Measurements from ENCODE around the gene RITA1. TPM values are rescaled to one million over a fixed set of nuclear protein-coding genes. Genes with fewer than 3 reads are reported as not detected.

The RITA1 gene
- total and polyA plus RNA-seq, 2 of the 4 experiments (the other 2 are of a cell fraction): 14.2 to 14.7 TPM

DNA sequence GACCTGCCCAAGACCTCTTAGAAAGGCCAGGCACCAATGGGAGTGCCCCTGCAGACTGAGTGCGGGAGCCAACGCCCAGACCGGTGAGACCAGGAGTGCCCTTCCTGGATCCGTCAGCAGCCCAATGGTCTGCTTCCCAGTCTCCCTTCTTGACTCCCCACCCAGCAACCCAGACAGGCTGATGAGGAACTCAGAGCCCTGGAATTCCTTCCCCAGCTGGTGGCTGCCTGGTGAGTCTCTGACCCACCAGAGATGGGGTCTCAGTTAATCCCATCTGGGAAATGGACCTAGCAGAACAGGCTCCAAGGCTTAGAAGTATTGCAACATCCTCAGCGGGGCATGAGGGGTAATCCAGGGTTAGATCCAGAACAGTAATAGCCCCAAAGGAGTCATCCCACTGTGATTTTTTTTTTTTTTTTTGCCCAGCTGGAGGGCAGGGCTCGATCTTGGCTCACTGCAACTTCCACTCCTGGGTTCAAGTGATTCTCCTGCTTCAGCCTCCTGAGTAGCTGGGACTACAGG lies 48.5 kb upstream of the RITA1 start:
- H3K27ac ChIP-seq (ENCODE audit: insufficient read depth, low read length): no peak overlapping the region
- no peak for DNase-seq
- H3K14ac ChIP-seq (replicated peaks; ENCODE audit: low read depth, low read length): no peak overlapping the region
- no peak overlapping the region for H2AK5ac ChIP-seq (ENCODE audit: low read depth, low read length)
- H3K23ac ChIP-seq (ENCODE audit: low read depth, low read length): no peak overlapping the region
- peaks cover 3% of the 10 kb centered on the region; the same call in 1 of the 2 replicates for H3K27me3 ChIP-seq (ENCODE audit: control insufficient read depth, insufficient read depth, low read length)
- H2AK9ac ChIP-seq (replicated peaks; ENCODE audit: low read depth, low read length, poor library complexity): no peak overlapping the region
- TF ChIP-seq, protein P1, sequence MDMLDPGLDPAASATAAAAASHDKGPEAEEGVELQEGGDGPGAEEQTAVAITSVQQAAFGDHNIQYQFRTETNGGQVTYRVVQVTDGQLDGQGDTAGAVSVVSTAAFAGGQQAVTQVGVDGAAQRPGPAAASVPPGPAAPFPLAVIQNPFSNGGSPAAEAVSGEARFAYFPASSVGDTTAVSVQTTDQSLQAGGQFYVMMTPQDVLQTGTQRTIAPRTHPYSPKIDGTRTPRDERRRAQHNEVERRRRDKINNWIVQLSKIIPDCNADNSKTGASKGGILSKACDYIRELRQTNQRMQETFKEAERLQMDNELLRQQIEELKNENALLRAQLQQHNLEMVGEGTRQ (IDR thresholded peaks at IDR 0.05; ENCODE audit: low read depth, low read length): no peak
- no peak for TF ChIP-seq SMC3 (IDR thresholded peaks at IDR 0.05; ENCODE audit: low read depth, low read length)
- no peak for TF ChIP-seq RAD21 (IDR thresholded peaks at IDR 0.05; ENCODE audit: low read length)
- TF ChIP-seq MXI1 (IDR thresholded peaks at IDR 0.05; ENCODE audit: borderline replicate concordance, low read depth, low read length): no peak
- TF ChIP-seq CEBPB (IDR thresholded peaks at IDR 0.05; ENCODE audit: low read depth, low read length): peak; percentile 51; the same call in 1 of the 2 replicates
- H3K9ac ChIP-seq (ENCODE audit: low read depth, low read length): no peak overlapping the region
- H3K9me3 ChIP-seq (ENCODE audit: control insufficient read depth, insufficient read depth, low read length): no peaks in the 10 kb centered on the region
- no peak overlapping the region for H3K4me3 ChIP-seq (ENCODE audit: insufficient read depth, low read depth, low read length)
- no peaks in the 10 kb centered on the region for H4K20me1 ChIP-seq (ENCODE audit: insufficient read depth, low read length)
- no peak overlapping the region for H3K4me2 ChIP-seq (ENCODE audit: low read depth, low read length)
- no peaks in the 10 kb centered on the region for H3K79me1 ChIP-seq (ENCODE audit: low read depth in 1 of 2, low read length in 2 of 2)
- H3K4me1 ChIP-seq (ENCODE audit: control insufficient read depth, insufficient read depth, low read length): no peaks in the 10 kb centered on the region
- POLR2A ChIA-PET (ENCODE audit: unreplicated experiment): no interaction called here
- H2BK5ac ChIP-seq (ENCODE audit: low read depth, low read length, poor library complexity, severe bottlenecking): no peak overlapping the region
- no peak for ATAC-seq (ENCODE audit: low read depth)
- H3K18ac ChIP-seq (ENCODE audit: low read depth, low read length): no peak overlapping the region
- no peak overlapping the region for H2BK15ac ChIP-seq (ENCODE audit: low read depth, low read length)
- intact Hi-C loops (cut with micrococcal nuclease): no loop called here
- H2BK20ac ChIP-seq (ENCODE audit: low read depth, low read length): no peak overlapping the region
- no peak overlapping the region for H3K56ac ChIP-seq (ENCODE audit: extremely low read depth, insufficient read depth, low read length)
- no peak overlapping the region for H3K4ac ChIP-seq (ENCODE audit: low read depth, low read length)
- H3K36me3 ChIP-seq (ENCODE audit: control insufficient read depth, insufficient read depth, low read length): no peaks in the 10 kb centered on the region
- H2BK120ac ChIP-seq (ENCODE audit: low read depth, low read length): no peak overlapping the region
- CTCF ChIA-PET: interaction anchor here (1.0 to 1.2 kb wide), 2 partner anchors 17 to 144 kb away, joined by 3 read pairs; no protein-coding TSS in a partner anchor
- H4K5ac ChIP-seq (ENCODE audit: low read depth, low read length): no peak overlapping the region
- H4K91ac ChIP-seq (ENCODE audit: insufficient read depth, low read depth, low read length): no peak overlapping the region
- H4K8ac ChIP-seq (ENCODE audit: low read depth in 2 of 2, low read length in 2 of 2): no peak overlapping the region
- BruUV-seq (replicated peaks): no TSS peak
- 90% methylated on average over 4 of the region's 6 CpGs; no CpG with 5 or more reads in 1 of the 2 experiments for WGBS, 2 experiments (ENCODE audit: extremely low coverage in 2 of 2, insufficient read length in 1 of 2)
- H3K9me1 ChIP-seq (ENCODE audit: insufficient read depth, low read length): no peaks in the 10 kb centered on the region
- dilution Hi-C loops (cut with HindIII; ENCODE audit: low sequenced_read_pairs, unreplicated experiment): no loop called here
- H2AFZ ChIP-seq (replicated peaks; ENCODE audit: low read length, poor library complexity): peak overlapping the region; percentile 67
- in situ Hi-C loops (cut with MboI; ENCODE audit: low sequenced_read_pairs): no loop called here

Data from IMR-90 (cell line).